Activated naive CD4-positive, alpha-beta T cell treated with anti-CD3 and anti-CD28 coated beads for 36 hours (primary cell): Measurements from ENCODE around the gene TMEM203. TPM values are rescaled to one million over a fixed set of nuclear protein-coding genes. Genes with fewer than 3 reads are reported as not detected.

ENCODE experiments used
- CTCF ChIA-PET: fragments of 350-600 bp; sonication (Branson Sonifier 250); formaldehyde crosslinking; loops from one replicate; lab custom pipeline; 2021; ENCODE audit warnings: antibody characterized with exemption; lab: Charles Lee
- DNase-seq: peaks from one replicate; pipeline ENCODE4 v3.0.0-alpha.2; 2020
- H3K27ac Mint-ChIP-seq: one replicate; pipeline ENCODE4 v1.8.0; 2021; ENCODE audit warnings: mild to moderate bottlenecking, mixed read lengths
- H3K27me3 Mint-ChIP-seq: one replicate; pipeline ENCODE4 v1.8.0; 2021; ENCODE audit warnings: low read depth, mixed read lengths
- H3K36me3 Mint-ChIP-seq: one replicate; pipeline ENCODE4 v1.8.0; 2021; ENCODE audit warnings: low read depth, mixed read lengths
- H3K4me1 Mint-ChIP-seq: one replicate; pipeline ENCODE4 v1.8.0; 2021; ENCODE audit warnings: low read depth, mixed read lengths
- H3K4me3 Mint-ChIP-seq: one replicate; pipeline ENCODE4 v1.8.0; 2021; ENCODE audit warnings: mild to moderate bottlenecking, moderate library complexity, mixed read lengths
- H3K9me3 Mint-ChIP-seq: one replicate; pipeline ENCODE4 v1.8.0; 2021; ENCODE audit warnings: mixed read lengths
- intact Hi-C: fragments of 100-400 bp; cut with micrococcal nuclease; formaldehyde crosslinking; loops from one replicate; pipeline ENCODE4 v1.15.1; 2023
- total RNA-seq, 2 experiments: library from RNA; stranded (reverse); gene quantifications; one replicate each; pipeline ENCODE4 v1.2.3, GENCODE V29; 2021

The TMEM203 gene
- total RNA-seq, 2 experiments from 2014 or later: 21.8 to 23.2 TPM

GRCh38 chr9:137174722-137175293 is 30.6 kb downstream of the TMEM203 start:
- Mint-ChIP-seq H3K36me3 (peaks cover 2% of the 10 kb centered on the region), H3K9me3 (no peaks in the 10 kb centered on the region), H3K27me3 (peaks cover 14% of the 10 kb centered on the region), H3K4me1 (peaks cover 8% of the 10 kb centered on the region), H3K4me3 (no peak overlapping the region), H3K27ac (no peak overlapping the region)
- intact Hi-C loops: loop anchor here (5.0 kb wide), 2 partner anchors 48 to 58 kb away; no protein-coding TSS in a partner anchor
- CTCF ChIA-PET: interaction anchor here (0.6 to 1.9 kb wide), 5 partner anchors 13 to 56 kb away, joined by 3 to 5 read pairs (median 3); no protein-coding TSS in a partner anchor
- peak; percentile 31 for DNase-seq

DNA sequence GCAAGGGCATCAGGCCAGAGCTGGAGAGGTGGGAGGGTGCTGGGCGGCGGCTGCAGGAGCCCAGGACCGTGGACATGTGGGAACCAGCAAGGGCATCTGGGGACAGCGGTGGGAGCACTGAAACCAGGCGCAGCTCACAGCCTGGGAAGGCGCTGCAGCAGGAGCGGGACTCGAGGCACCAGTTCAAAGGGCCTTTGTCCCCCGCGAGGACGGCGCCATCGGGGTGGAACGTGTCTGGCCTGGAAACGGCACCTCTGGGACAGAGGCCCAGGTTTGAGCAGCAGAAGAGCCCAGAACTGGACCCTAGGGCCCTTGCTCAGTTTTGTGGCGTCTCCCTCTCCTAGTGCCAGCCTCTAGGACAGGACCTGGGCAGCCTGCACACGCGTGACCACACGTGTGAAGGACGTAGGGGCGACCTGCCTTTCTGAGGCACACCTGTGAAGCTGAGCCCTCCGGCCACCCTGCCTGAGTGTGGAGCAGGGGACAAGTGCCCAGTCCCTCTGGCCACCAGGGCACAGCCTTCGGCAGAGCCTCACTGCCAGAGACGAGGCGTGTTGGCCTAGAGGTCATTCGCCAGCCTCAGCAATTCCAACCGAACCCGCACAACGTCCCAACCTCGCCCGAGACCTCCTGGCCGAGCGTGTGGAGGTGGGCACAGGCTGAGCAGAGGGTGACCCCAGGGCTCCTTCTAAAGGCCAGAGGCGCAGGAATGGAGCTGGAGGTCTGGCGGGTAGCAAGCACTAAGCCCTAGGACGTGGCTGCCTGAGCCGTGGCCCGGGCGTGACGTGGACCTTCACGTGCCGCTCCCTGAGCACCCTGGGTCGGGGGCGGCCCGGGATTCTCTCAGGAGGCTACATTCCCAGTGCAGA is 31.4 kb downstream of the TMEM203 start:
- peaks cover 2% of the 10 kb centered on the region for H3K36me3 Mint-ChIP-seq
- intact Hi-C loops: loop anchor here (2.0 to 5.0 kb wide), 2 partner anchors 17 to 47 kb away; no protein-coding TSS in a partner anchor
- CTCF ChIA-PET: interaction anchor here (0.6 kb wide), 1 partner anchor 53 kb away, joined by 4 read pairs; no protein-coding TSS in a partner anchor
- no peak overlapping the region for H3K27ac Mint-ChIP-seq
- DNase-seq: no peak
- peaks cover 14% of the 10 kb centered on the region for H3K27me3 Mint-ChIP-seq
- no peaks in the 10 kb centered on the region for H3K9me3 Mint-ChIP-seq
- no peak overlapping the region for H3K4me3 Mint-ChIP-seq
- peaks cover 8% of the 10 kb centered on the region for H3K4me1 Mint-ChIP-seq

DNA sequence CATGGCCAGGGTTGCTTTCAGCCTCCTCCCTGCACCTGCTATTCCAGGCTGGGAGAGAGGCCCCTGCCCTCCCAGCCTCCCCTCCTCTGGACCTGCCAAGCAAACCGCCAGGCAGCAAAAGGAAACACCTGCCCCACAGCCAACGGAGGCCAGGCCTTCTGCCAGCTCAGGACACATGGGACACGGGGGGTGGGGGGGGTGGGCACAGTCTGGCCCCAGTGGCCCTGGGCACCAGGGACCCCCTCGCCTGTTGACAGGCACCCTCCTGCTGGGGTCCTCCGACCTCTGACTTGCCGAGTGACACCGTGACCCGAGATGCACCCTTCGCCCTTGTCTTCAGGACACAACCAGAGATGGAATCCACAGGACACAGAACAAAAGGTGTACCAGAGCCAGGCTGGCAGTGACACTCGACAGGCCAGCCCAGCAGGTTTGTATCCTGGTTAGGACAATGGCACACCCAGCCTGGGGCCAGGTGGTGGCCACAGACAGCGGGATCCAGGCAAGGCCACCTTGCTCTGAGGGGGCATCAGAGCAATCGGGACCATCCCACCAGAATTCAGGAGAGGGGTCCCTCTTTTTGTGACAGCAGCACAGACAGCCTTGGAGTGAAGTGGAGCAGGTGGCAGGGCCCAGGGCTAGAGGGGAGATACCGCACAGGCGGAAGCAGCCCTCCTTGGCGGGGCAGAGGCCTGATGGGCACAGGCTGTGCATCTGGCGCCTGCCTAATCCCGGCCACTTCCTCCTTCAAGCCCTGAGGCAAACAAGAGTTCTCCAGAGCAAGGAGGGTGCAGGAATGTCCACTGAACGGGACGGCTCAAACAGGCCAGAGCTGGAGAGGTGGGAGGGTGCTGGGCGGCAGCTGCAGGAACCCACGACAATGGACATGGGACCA is 32.3 kb downstream of the TMEM203 start:
- H3K27me3 Mint-ChIP-seq: peaks cover 17% of the 10 kb centered on the region
- intact Hi-C loops: loop anchor here (2.0 to 5.0 kb wide), 2 partner anchors 16 to 46 kb away; no protein-coding TSS in a partner anchor
- no peak for DNase-seq
- no peaks in the 10 kb centered on the region for H3K9me3 Mint-ChIP-seq
- no peak overlapping the region for H3K27ac Mint-ChIP-seq
- peaks cover 8% of the 10 kb centered on the region for H3K4me1 Mint-ChIP-seq
- no peak overlapping the region for H3K4me3 Mint-ChIP-seq
- CTCF ChIA-PET: interaction anchor here (1.5 kb wide), 1 partner anchor 63 kb away, joined by 4 read pairs; no protein-coding TSS in a partner anchor
- peaks cover 2% of the 10 kb centered on the region for H3K36me3 Mint-ChIP-seq

GRCh38 chr9:137171149-137171900 is 34.1 kb downstream of the TMEM203 start:
- H3K36me3 Mint-ChIP-seq: no peaks in the 10 kb centered on the region
- H3K27me3 Mint-ChIP-seq: peaks cover 24% of the 10 kb centered on the region
- no peak for DNase-seq
- peaks cover 9% of the 10 kb centered on the region for H3K4me1 Mint-ChIP-seq
- no peak overlapping the region for H3K27ac Mint-ChIP-seq
- H3K4me3 Mint-ChIP-seq: no peak overlapping the region
- H3K9me3 Mint-ChIP-seq: no peaks in the 10 kb centered on the region
- intact Hi-C loops: loop anchor here (2.0 to 5.0 kb wide), 2 partner anchors 44 to 121 kb away; no protein-coding TSS in a partner anchor
- CTCF ChIA-PET: interaction anchor here (0.6 to 1.5 kb wide), 4 partner anchors 18 to 249 kb away, joined by 3 to 4 read pairs (median 3); no protein-coding TSS in a partner anchor

DNA sequence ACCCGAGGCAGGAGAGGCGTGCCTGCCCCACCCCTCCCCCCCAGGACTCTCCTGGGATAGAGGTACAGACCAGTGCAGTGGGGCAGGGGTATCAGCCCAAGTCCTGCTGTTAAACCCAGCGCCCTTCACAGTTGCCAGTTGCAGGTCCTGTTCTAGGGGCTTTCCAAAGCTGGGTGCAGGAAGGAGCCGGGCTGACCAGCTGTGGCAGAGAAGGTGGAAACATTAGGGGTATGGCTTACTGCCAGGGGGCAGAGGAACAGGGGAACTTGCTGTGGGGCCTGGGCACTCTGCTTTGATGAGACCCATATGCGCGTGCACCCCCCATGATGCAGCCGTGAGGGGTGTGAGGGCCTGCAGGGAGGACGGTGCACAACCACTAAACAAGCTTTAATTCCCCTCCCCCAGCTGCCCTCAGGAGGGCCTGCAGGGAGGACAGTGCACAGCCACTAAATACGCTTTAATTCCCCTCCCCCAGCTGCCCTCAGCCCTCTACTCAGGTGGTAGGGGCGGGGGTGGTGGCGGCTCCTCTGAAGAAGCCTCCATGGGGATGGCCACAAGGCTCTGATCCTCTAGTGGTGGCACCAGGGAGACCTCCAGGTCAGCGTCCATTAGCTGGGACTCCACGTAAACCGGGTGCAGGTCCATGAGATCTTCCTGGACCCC is 34.8 kb downstream of the TMEM203 start:
- CTCF ChIA-PET: interaction anchor here (0.6 kb wide), 2 partner anchors 43 to 250 kb away, joined by 3 read pairs; no protein-coding TSS in a partner anchor
- Mint-ChIP-seq H3K36me3 (no peaks in the 10 kb centered on the region), H3K27me3 (peaks cover 24% of the 10 kb centered on the region), H3K4me1 (peaks cover 8% of the 10 kb centered on the region), H3K9me3 (no peaks in the 10 kb centered on the region), H3K4me3 (no peak overlapping the region), H3K27ac (no peak overlapping the region)
- DNase-seq: no peak
- intact Hi-C loops: loop anchor here (2.0 to 5.0 kb wide), 2 partner anchors 43 to 120 kb away; no protein-coding TSS in a partner anchor

DNA sequence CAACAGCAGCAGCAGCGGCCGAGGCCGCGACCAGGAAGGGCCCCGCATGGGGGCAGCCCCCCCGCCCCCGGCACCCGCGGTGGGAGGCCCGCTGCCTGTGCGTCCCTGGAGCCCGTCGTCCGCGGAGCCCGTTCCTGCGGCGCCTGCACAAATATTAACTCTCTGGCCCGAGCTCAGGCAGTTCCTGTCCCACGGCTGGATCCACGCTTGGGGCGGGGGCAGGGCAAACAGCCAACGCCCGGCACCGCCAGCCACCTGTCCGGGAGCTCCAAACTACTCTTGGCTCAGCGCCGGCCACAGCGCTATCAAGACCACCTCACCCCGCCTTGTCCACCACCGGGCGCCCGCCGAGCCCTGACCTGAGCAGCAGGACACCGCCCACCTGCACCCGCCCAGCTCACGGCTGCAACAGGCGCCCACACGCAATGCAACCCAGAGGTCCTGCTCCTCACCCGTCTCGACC is 35.5 kb downstream of the TMEM203 start, which contains the start of gene LRRC26:
Gene LRRC26, minus strand, starts transcription at position 156 of the 463 bp plus-strand sequence. Its CDS starts 108 bp downstream, at position 48.
- DNase-seq: no peak
- intact Hi-C loops: loop anchor here (2.0 to 5.0 kb wide), 2 partner anchors 43 to 119 kb away; no protein-coding TSS in a partner anchor
- CTCF ChIA-PET: no interaction called here
- H3K27me3 Mint-ChIP-seq: peaks cover 24% of the 10 kb centered on the region
- H3K9me3 Mint-ChIP-seq: no peaks in the 10 kb centered on the region
- H3K36me3 Mint-ChIP-seq: no peaks in the 10 kb centered on the region
- peaks cover 7% of the 10 kb centered on the region for H3K4me1 Mint-ChIP-seq
- peak within 1 kb of the TSS; percentile 45 for H3K4me3 Mint-ChIP-seq
- no peak within 1 kb of the TSS for H3K27ac Mint-ChIP-seq

DNA sequence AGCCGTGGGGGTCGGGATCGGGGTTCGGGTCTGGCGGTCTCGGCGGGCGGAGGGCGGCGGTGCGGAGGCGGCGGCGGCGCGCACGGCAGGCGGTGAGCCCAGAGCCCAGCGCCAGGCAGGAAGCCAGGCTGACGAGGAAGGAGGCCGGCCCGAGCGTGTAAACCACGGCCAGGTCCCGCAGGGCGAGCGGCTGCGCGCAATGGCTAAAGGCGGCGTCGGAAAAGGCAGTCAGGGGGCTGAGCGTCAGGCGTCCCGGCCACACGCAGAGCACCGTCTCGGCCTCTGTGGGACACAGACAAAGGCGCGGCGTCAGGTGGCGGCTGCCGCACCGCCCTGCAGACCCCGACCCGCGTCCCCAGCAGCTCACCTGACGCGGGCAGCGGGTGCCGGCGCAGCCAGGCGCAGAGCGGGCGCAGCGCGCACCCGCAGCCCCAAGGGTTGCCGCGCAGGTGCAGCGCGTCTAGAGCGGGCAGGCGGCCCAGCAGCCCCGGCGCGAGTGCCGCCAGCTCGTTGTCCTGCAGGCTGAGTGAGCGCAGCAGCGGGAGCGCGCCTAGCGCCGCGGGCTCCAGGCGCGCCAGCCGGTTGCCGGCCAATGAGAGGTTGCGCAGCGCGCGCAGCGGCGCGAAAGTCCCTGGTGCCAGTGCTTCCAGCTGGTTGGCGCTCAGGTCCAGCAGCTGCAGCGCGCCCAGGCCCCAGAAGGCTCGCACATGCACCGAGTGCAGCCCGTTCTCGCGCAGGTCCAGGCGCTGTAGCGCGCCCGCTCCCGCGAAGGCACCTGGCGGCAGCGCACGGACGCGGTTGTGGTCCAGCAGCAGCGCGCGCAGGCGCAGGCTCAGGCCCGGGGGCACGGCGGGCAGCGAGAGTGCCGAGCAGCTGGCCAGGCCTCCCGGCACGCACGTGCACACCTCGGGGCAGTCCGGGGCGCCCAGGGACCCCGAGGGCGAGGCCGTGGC is 36.3 kb downstream of the TMEM203 start:
- Mint-ChIP-seq H3K4me1 (peaks cover 4% of the 10 kb centered on the region), H3K27ac (no peak overlapping the region), H3K4me3 (peak overlapping the region; percentile 45), H3K27me3 (peaks cover 25% of the 10 kb centered on the region), H3K9me3 (no peaks in the 10 kb centered on the region), H3K36me3 (no peaks in the 10 kb centered on the region)
- intact Hi-C loops: no loop called here
- CTCF ChIA-PET: no interaction called here
- no peak for DNase-seq

DNA sequence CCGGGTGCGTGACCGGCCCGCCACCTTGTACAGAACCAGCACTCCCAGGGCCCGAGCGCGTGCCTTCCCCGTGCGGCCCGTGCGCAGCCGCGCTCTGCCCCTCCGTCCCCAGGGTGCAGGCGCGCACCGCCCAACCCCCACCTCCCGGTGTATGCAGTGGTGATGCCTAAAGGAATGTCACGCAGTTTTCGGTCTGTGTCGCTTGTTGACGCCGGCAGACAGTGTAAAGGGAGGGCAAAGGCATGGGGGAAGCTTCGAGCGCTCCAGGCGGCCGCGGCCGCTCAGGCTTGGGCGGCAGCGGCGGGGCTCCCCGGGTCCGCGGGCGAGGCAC is 36.9 kb downstream of the TMEM203 start:
- no peak overlapping the region for H3K4me3 Mint-ChIP-seq
- H3K9me3 Mint-ChIP-seq: no peaks in the 10 kb centered on the region
- H3K27ac Mint-ChIP-seq: no peak overlapping the region
- no peak for DNase-seq
- no peaks in the 10 kb centered on the region for H3K36me3 Mint-ChIP-seq
- peaks cover 27% of the 10 kb centered on the region for H3K27me3 Mint-ChIP-seq
- CTCF ChIA-PET: no interaction called here
- H3K4me1 Mint-ChIP-seq: peaks cover 4% of the 10 kb centered on the region
- intact Hi-C loops: no loop called here

DNA sequence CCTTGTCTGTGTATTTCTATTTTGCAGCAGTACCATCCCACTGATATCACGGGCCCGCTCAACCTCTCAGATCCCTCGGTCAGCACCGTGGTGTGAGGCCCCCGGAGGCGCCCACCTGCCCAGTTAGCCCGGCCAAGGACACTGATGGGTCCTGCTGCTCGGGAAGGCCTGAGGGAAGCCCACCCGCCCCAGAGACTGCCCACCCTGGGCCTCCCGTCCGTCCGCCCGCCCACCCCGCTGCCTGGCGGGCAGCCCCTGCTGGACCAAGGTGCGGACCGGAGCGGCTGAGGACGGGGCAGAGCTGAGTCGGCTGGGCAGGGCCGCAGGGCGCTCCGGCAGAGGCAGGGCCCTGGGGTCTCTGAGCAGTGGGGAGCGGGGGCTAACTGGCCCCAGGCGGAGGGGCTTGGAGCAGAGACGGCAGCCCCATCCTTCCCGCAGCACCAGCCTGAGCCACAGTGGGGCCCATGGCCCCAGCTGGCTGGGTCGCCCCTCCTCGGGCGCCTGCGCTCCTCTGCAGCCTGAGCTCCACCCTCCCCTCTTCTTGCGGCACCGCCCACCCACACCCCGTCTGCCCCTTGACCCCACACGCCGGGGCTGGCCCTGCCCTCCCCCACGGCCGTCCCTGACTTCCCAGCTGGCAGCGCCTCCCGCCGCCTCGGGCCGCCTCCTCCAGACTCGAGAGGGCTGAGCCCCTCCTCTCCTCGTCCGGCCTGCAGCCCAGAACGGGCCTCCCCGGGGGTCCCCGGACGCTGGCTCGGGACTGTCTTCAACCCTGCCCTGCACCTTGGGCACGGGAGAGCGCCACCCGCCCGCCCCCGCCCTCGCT is 37.5 kb downstream of the TMEM203 start:
- no peaks in the 10 kb centered on the region for H3K9me3 Mint-ChIP-seq
- H3K36me3 Mint-ChIP-seq: no peaks in the 10 kb centered on the region
- H3K27me3 Mint-ChIP-seq: peaks cover 26% of the 10 kb centered on the region
- CTCF ChIA-PET: no interaction called here
- intact Hi-C loops: no loop called here
- no peak for DNase-seq
- H3K4me3 Mint-ChIP-seq: no peak overlapping the region
- H3K27ac Mint-ChIP-seq: no peak overlapping the region
- peaks cover 1% of the 10 kb centered on the region for H3K4me1 Mint-ChIP-seq
